HCT116 (cell line): ENCODE results near the gene SRRD. TPM values are rescaled to one million over a fixed set of nuclear protein-coding genes. Genes with fewer than 3 reads are reported as not detected.

Experiments
- ATAC-seq: fragments of 200-7000 bp; cut with Tn5 transposase; 2 replicates; pipeline ENCODE4 v1.9.1; 2020; ENCODE audit warnings: mild to moderate bottlenecking, moderate library complexity
- BruUV-seq: library from RNA; stranded (reverse); fragments of 400-500 nt; replicated peaks from 2 replicates; lab custom pipeline; 2021; lab: Mats Ljungman, UMichigan
- CTCF ChIA-PET: fragments of 300-600 bp; sonication (Branson Sonifier 250); formaldehyde crosslinking; loops from one replicate; lab custom pipeline; 2021; ENCODE audit warnings: antibody characterized with exemption; lab: Charles Lee
- POLR2A ChIA-PET: fragments of 300-600, 350-600 bp; sonication (Branson Sonifier 250); formaldehyde crosslinking; loops from one replicate; lab custom pipeline; 2021; ENCODE audit warnings: antibody characterized with exemption; lab: Charles Lee
- RAD21 ChIA-PET, 2 experiments: fragments of 300-600 bp; sonication (Branson Sonifier 250); formaldehyde crosslinking; loops; one replicate each; lab custom pipeline; 2023; ENCODE audit warnings: low total read pairs in 2 of 2; ENCODE audit not compliant: uncharacterized antibody in 2 of 2, unreplicated experiment in 2 of 2, low non-redundant PET in 1 of 2; lab: Charles Lee
- DNase-seq: peaks from one replicate; pipeline ENCODE4 v3.0.0-alpha.2; 2010; ENCODE audit warnings: low read depth, low spot score
- H2AFZ ChIP-seq: fragments of 200-600 bp; shearing (Covaris generic), sonication (generic); 2 replicates; pipeline ENCODE4 v1.6.1; 2017; ENCODE audit warnings: low read depth, mixed run types, mixed read lengths, antibody characterized with exemption, low read length; ENCODE audit not compliant: poor library complexity, severe bottlenecking
- H3K27ac ChIP-seq: 2 replicates; pipeline ENCODE4 v1.5.1; 2012; ENCODE audit warnings: low read depth, low read length
- H3K27me3 ChIP-seq: fragments of 200-600 bp; sonication (generic); 2 replicates; pipeline ENCODE4 v1.6.1; 2016; ENCODE audit warnings: mixed run types, low read length, mixed read lengths; ENCODE audit not compliant: insufficient read depth
- H3K36me3 ChIP-seq, 2 experiments: fragments of 200-500 bp in 1 of 2; fragments of 200-600 bp in 1 of 2; sonication (Bioruptor generic) in 1 of 2; sonication (generic) in 1 of 2; 2 replicates each; pipeline versions ENCODE4 v1.5.1 to v1.6.1; 2014 to 2016; ENCODE audit warnings: low read length in 2 of 2, inconsistent platforms in 1 of 2, mixed read lengths in 1 of 2, mixed run types in 1 of 2; ENCODE audit not compliant: insufficient read depth in 2 of 2, control insufficient read depth in 1 of 2
- H3K4me1 ChIP-seq, 2 experiments: fragments of 200-600 bp in 1 of 2; sonication (generic) in 1 of 2; 2 replicates each; pipeline versions ENCODE4 v1.5.1 to v1.6.1; 2012 to 2017; ENCODE audit warnings: low read length in 2 of 2, inconsistent platforms in 1 of 2, mild to moderate bottlenecking in 1 of 2, mixed read lengths in 1 of 2, mixed run types in 1 of 2, moderate library complexity in 1 of 2; ENCODE audit not compliant: insufficient read depth in 2 of 2, control insufficient read depth in 1 of 2
- H3K4me2 ChIP-seq: fragments of 200-600 bp; sonication (generic); 2 replicates; pipeline ENCODE4 v1.6.1; 2017; ENCODE audit warnings: mixed run types, low read length, mixed read lengths
- H3K4me3 ChIP-seq, 2 experiments: fragments of 200-600 bp in 1 of 2; sonication (generic) in 1 of 2; replicated peaks in 1 of 2; 2 replicates each; pipeline ENCODE4 v1.5.1; 2011 to 2016; ENCODE audit warnings: low read length in 2 of 2, control low read depth in 1 of 2, low read depth in 1 of 2, mild to moderate bottlenecking in 1 of 2, mixed read lengths in 1 of 2, mixed run types in 1 of 2
- H3K79me2 ChIP-seq: fragments of 200-600 bp; sonication (generic); 2 replicates; pipeline ENCODE4 v1.6.1; 2017; ENCODE audit warnings: mild to moderate bottlenecking, mixed run types, low read length, moderate library complexity, mixed read lengths; ENCODE audit not compliant: insufficient read depth
- H3K9ac ChIP-seq: fragments of 200-600 bp; sonication (generic); 2 replicates; pipeline ENCODE4 v1.6.1; 2016; ENCODE audit warnings: low read length, mixed read lengths
- H3K9me2 ChIP-seq: fragments of 200-600 bp; sonication (generic), shearing (Covaris generic); 2 replicates; pipeline ENCODE4 v1.6.1; 2017; ENCODE audit warnings: mixed run types, mild to moderate bottlenecking, moderate library complexity; ENCODE audit not compliant: insufficient read depth
- H3K9me3 ChIP-seq, 2 experiments: fragments of 200-500 bp in 1 of 2; fragments of 200-600 bp in 1 of 2; sonication (Bioruptor generic) in 1 of 2; sonication (generic) in 1 of 2; 2 replicates each; pipeline ENCODE4 v1.6.1; 2014 to 2017; ENCODE audit warnings: low read length in 2 of 2, mixed read lengths in 2 of 2, inconsistent platforms in 1 of 2, low read depth in 1 of 2, mild to moderate bottlenecking in 1 of 2, mixed run types in 1 of 2, moderate library complexity in 1 of 2; ENCODE audit not compliant: control insufficient read depth in 1 of 2, insufficient read depth in 1 of 2
- H4K20me1 ChIP-seq: fragments of 200-600 bp; sonication (generic), shearing (Covaris generic); 2 replicates; pipeline ENCODE4 v1.6.1; 2017; ENCODE audit warnings: mixed run types, mild to moderate bottlenecking, moderate library complexity; ENCODE audit not compliant: insufficient read depth
- CEBPB ChIP-seq: IDR thresholded peaks from 2 replicates; pipeline ENCODE4 v1.6.1; 2012; ENCODE audit warnings: low read depth
- EGR1 ChIP-seq: IDR thresholded peaks from 2 replicates; pipeline ENCODE4 v1.6.1; 2012; ENCODE audit warnings: low read depth
- ELF1 ChIP-seq: IDR thresholded peaks from 2 replicates; pipeline ENCODE4 v1.6.1; 2012; ENCODE audit warnings: low read depth, borderline replicate concordance
- JUND ChIP-seq: IDR thresholded peaks from 2 replicates; pipeline ENCODE4 v1.6.1; 2012
- MAX ChIP-seq: IDR thresholded peaks from 2 replicates; pipeline ENCODE4 v1.6.1; 2012
- POLR2A ChIP-seq: IDR thresholded peaks from 2 replicates; pipeline ENCODE4 v1.7.0; 2011; ENCODE audit warnings: borderline replicate concordance; ENCODE audit not compliant: insufficient read depth, insufficient read length; ENCODE audit errors: extremely low read depth
- POLR2AphosphoS5 ChIP-seq: IDR thresholded peaks from 2 replicates; pipeline ENCODE4 v1.6.1; 2011; ENCODE audit warnings: mild to moderate bottlenecking, low read depth, low read length, moderate library complexity
- REST ChIP-seq: IDR thresholded peaks from 2 replicates; pipeline ENCODE4 v1.6.1; 2012; ENCODE audit warnings: low read depth
- SIN3A ChIP-seq: IDR thresholded peaks from 2 replicates; pipeline ENCODE4 v1.6.1; 2012; ENCODE audit warnings: low read depth
- SP1 ChIP-seq: IDR thresholded peaks from 2 replicates; pipeline ENCODE4 v1.6.1; 2012; ENCODE audit warnings: low read depth
- SRF ChIP-seq: IDR thresholded peaks from 2 replicates; pipeline ENCODE4 v1.6.1; 2012; ENCODE audit warnings: low read depth
- TCF7L2 ChIP-seq: IDR thresholded peaks from 2 replicates; pipeline ENCODE4 v1.7.0; 2011; ENCODE audit warnings: borderline replicate concordance, inconsistent platforms; ENCODE audit not compliant: insufficient read depth, insufficient read length; ENCODE audit errors: extremely low read depth
- YY1 ChIP-seq: IDR thresholded peaks from 2 replicates; pipeline ENCODE4 v1.6.1; 2011; ENCODE audit warnings: low read length, low read depth, moderate library complexity, mild to moderate bottlenecking; ENCODE audit not compliant: insufficient replicate concordance; ENCODE audit errors: extremely low read depth
- ZFX ChIP-seq: fragments of 450-650 bp; IDR thresholded peaks from 2 replicates; pipeline ENCODE4 v1.6.1; 2017
- intact Hi-C: fragments of 100-400 bp; cut with micrococcal nuclease; formaldehyde crosslinking; loops from 2 replicates; pipeline ENCODE4 v1.10.0; 2022
- total RNA-seq: library from RNA; stranded (reverse); gene quantifications from one replicate; pipeline ENCODE4 v1.2.1, GENCODE V29; 2021; ENCODE audit not compliant: unreplicated experiment

Gene SRRD
- total RNA-seq, 1 experiment from 2014 or later = 30.4 TPM

- no peak for TF ChIP-seq REST
- TF ChIP-seq MAX = no peak
- TF ChIP-seq POLR2A = no peak
- no peak for TF ChIP-seq JUND
- no peaks in the 10 kb centered on the region for H3K9me2 ChIP-seq
- ChIA-PET RAD21 (no interaction called here), POLR2A (no interaction called here), CTCF (interaction anchor here (1.4 kb wide), 1 partner anchor 69 kb away, joined by 4 read pairs; no protein-coding TSS in a partner anchor)
- no peak overlapping the region for H3K27ac ChIP-seq
- H3K9me3 ChIP-seq = no peaks in the 10 kb centered on the region
- no peaks in the 10 kb centered on the region for H3K27me3 ChIP-seq
- peaks cover 4% of the 10 kb centered on the region; the same call in 1 of the 2 replicates for H4K20me1 ChIP-seq
- no peak overlapping the region for H3K9ac ChIP-seq
- H3K4me2 ChIP-seq = no peak overlapping the region
- no TSS peak for BruUV-seq
- peaks cover 38 to 43% of the 10 kb centered on the region in 2 experiments; a peak in 3 of 4 replicates for H3K36me3 ChIP-seq
- intact Hi-C loops = no loop called here
- no peak overlapping the region for H2AFZ ChIP-seq
- no peak for DNase-seq
- ATAC-seq = no peak
- H3K4me3 ChIP-seq = no peak overlapping the region
- H3K4me1 ChIP-seq = peaks cover 0 to 7% of the 10 kb centered on the region in 2 experiments; a peak in 3 of 4 replicates
- H3K79me2 ChIP-seq = peaks cover 14% of the 10 kb centered on the region
Measured at GRCh38 chr22:26464312-26464711, 19.4 kb upstream of the SRRD start.

- ChIA-PET POLR2A (no interaction called here), RAD21 (no interaction called here), CTCF (no interaction called here)
- H4K20me1 ChIP-seq = no peaks in the 10 kb centered on the region
- ATAC-seq (no peak), DNase-seq (no peak)
- peaks cover under 1% of the 10 kb centered on the region; the same call in 1 of the 2 replicates for H3K79me2 ChIP-seq
- no peak overlapping the region for H2AFZ ChIP-seq
- no peak overlapping the region for H3K27ac ChIP-seq
- no peaks in the 10 kb centered on the region for H3K9me2 ChIP-seq
- no peaks in the 10 kb centered on the region for H3K9me3 ChIP-seq
- no peak overlapping the region for H3K4me3 ChIP-seq
- H3K36me3 ChIP-seq = peaks cover 51 to 52% of the 10 kb centered on the region in 2 experiments; a peak in 3 of 4 replicates
- intact Hi-C loops = no loop called here
- H3K4me1 ChIP-seq = peaks cover 0 to 8% of the 10 kb centered on the region in 2 experiments; a peak in 3 of 4 replicates
- no TSS peak for BruUV-seq
- H3K27me3 ChIP-seq = no peaks in the 10 kb centered on the region
- no peak overlapping the region for H3K9ac ChIP-seq
- H3K4me2 ChIP-seq = no peak overlapping the region
- TF ChIP-seq POLR2AphosphoS5 = no peak
- TF ChIP-seq SP1 = no peak
- no peak for TF ChIP-seq JUND
- no peak for TF ChIP-seq EGR1
- TF ChIP-seq REST = no peak
- no peak for TF ChIP-seq ZFX
- TF ChIP-seq SRF = no peak
- TF ChIP-seq CEBPB = no peak
- TF ChIP-seq SIN3A = no peak
- TF ChIP-seq TCF7L2 = no peak
- TF ChIP-seq ELF1 = no peak
- TF ChIP-seq YY1 = no peak
Measured at GRCh38 chr22:26466196-26466595, 17.5 kb upstream of the SRRD start.
